Endodermal cell (in vitro differentiated cells): ENCODE data around the gene ABCC5. TPM values are rescaled to one million over a fixed set of nuclear protein-coding genes. Genes with fewer than 3 reads are reported as not detected.
A peak's percentile ranks its signal among the peaks of the same experiment; 100 is the strongest.
"Not testable (repeated sequence)": the region's sequence is repeated elsewhere in the genome, so short reads cannot be mapped to it uniquely, and the experiment has no call there.

ENCODE experiments used
- DNase-seq: peaks from one replicate; pipeline ENCODE4 v3.0.0-alpha.2; 2017
- H3K27ac ChIP-seq: 2 replicates; pipeline ENCODE4 v1.5.1; 2013; ENCODE audit warnings: mild to moderate bottlenecking, low read depth, low read length, moderate library complexity
- H3K27me3 ChIP-seq: 2 replicates; pipeline ENCODE4 v1.6.1; 2013; ENCODE audit warnings: mild to moderate bottlenecking, low read length, moderate library complexity; ENCODE audit not compliant: insufficient read depth, control insufficient read depth, poor library complexity, severe bottlenecking
- H3K36me3 ChIP-seq: 2 replicates; pipeline ENCODE4 v1.7.0; 2013; ENCODE audit warnings: mild to moderate bottlenecking, low read length, moderate library complexity; ENCODE audit not compliant: control insufficient read depth, insufficient read depth
- H3K4me1 ChIP-seq: one replicate; pipeline ENCODE4 v1.7.0; 2013; ENCODE audit warnings: low read length; ENCODE audit not compliant: control insufficient read depth, insufficient read depth
- H3K4me3 ChIP-seq: 2 replicates; pipeline ENCODE4 v1.5.1; 2013; ENCODE audit warnings: mild to moderate bottlenecking, low read length, moderate library complexity
- H3K9ac ChIP-seq: 2 replicates; pipeline ENCODE4 v1.6.1; 2013; ENCODE audit warnings: mild to moderate bottlenecking, low read length, moderate library complexity; ENCODE audit not compliant: poor library complexity, severe bottlenecking; ENCODE audit errors: extremely low read depth
- H3K9me3 ChIP-seq: 2 replicates; pipeline ENCODE4 v1.6.1; 2013; ENCODE audit warnings: mild to moderate bottlenecking, low read length, moderate library complexity; ENCODE audit not compliant: control insufficient read depth
- H3K27ac Mint-ChIP-seq: 2 replicates; pipeline ENCODE4 v1.8.0; 2020; ENCODE audit warnings: mixed read lengths
- H3K27me3 Mint-ChIP-seq: 2 replicates; pipeline ENCODE4 v1.8.0; 2021; ENCODE audit warnings: mild to moderate bottlenecking, mixed read lengths; ENCODE audit not compliant: insufficient read depth
- H3K36me3 Mint-ChIP-seq: 2 replicates; pipeline ENCODE4 v1.8.0; 2020; ENCODE audit warnings: low read depth, mixed read lengths
- H3K4me1 Mint-ChIP-seq: 2 replicates; pipeline ENCODE4 v1.8.0; 2020; ENCODE audit warnings: mixed read lengths
- H3K4me3 Mint-ChIP-seq: 2 replicates; pipeline ENCODE4 v1.8.0; 2020; ENCODE audit warnings: mild to moderate bottlenecking, moderate library complexity, mixed read lengths
- H3K9me3 Mint-ChIP-seq: 2 replicates; pipeline ENCODE4 v1.8.0; 2020; ENCODE audit warnings: mild to moderate bottlenecking, mixed read lengths
- CTCF ChIP-seq: fragments of 200-600 bp; sonication (generic); conservative IDR thresholded peaks from 2 replicates; pipeline ENCODE4 v1.5.0; 2021; ENCODE audit warnings: antibody characterized with exemption, mild to moderate bottlenecking
- WGBS, 2 experiments: methylation state at CpG; one replicate each; pipeline versions ENCODE4 v1.1.5 to v1.1.7; 2013; ENCODE audit warnings: missing lambda C conversion rate in 2 of 2, mixed read lengths in 1 of 2; ENCODE audit not compliant: insufficient coverage in 1 of 2, insufficient read length in 1 of 2; 5-methylcytosine and 5-hydroxymethylcytosine counted together
- total RNA-seq, 2 donors: library from RNA; stranded (reverse); fragmentation: NEBNext Ultra II Directional in 1 of 2; extraction: Animal tissue kit (Norgen Biotek cat#: 25700) in 1 of 2; gene quantifications; 2 replicates in 1 of 2; 3 replicates in 1 of 2; pipeline ENCODE4 v1.2.1, GENCODE V29; 2021

Gene ABCC5
- total RNA-seq, 2 donors from 2014 or later, result 32.8 to 35.7 TPM

DNA sequence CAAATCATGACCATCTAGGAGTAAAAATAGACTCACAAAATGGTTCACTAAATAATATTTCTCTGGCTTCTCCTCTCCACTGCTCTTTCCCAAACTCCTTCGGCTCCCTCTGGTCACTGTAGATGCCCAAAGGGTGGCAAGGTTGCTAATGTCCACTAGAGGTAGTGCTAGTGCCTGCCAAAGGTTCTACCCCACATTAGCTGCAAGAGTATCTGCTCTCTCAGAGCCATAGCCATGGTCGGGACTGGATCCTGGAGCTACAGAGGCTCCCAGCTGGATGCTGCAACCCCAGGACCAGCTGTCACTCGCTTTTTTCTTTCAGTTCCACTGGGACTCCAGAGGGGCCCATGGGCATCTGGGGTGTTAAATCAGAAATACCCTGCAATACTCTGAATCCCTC is 22.3 kb upstream of the ABCC5 start:
- H3K9me3 Mint-ChIP-seq, result no peaks in the 10 kb centered on the region
- peaks cover 6% of the 10 kb centered on the region for H3K27me3 Mint-ChIP-seq
- Histone ChIP-seq H3K9ac (no peak overlapping the region), H3K27me3 (no peaks in the 10 kb centered on the region), H3K27ac (no peak overlapping the region), H3K9me3 (no peaks in the 10 kb centered on the region), H3K4me3 (no peak overlapping the region), H3K4me1 (no peaks in the 10 kb centered on the region), H3K36me3 (no peaks in the 10 kb centered on the region)
- WGBS, 2 experiments, result 41 to 69% methylated on average over 2 to 3 of the region's 3 CpGs
- DNase-seq, result peak; percentile 80
- peak; percentile 77 for TF ChIP-seq CTCF
- H3K4me1 Mint-ChIP-seq, result no peaks in the 10 kb centered on the region
- H3K36me3 Mint-ChIP-seq, result no peaks in the 10 kb centered on the region
- no peak overlapping the region for H3K4me3 Mint-ChIP-seq
- H3K27ac Mint-ChIP-seq, result no peak overlapping the region

- Histone ChIP-seq H3K27me3 (no peaks in the 10 kb centered on the region), H3K27ac (no peak overlapping the region), H3K4me3 (no peak overlapping the region), H3K9me3 (no peaks in the 10 kb centered on the region), H3K9ac (no peak overlapping the region), H3K4me1 (no peaks in the 10 kb centered on the region), H3K36me3 (no peaks in the 10 kb centered on the region)
- H3K27me3 Mint-ChIP-seq, result peaks cover 6% of the 10 kb centered on the region
- TF ChIP-seq CTCF, result no peak
- no peak overlapping the region for H3K27ac Mint-ChIP-seq
- DNase-seq, result no peak
- H3K9me3 Mint-ChIP-seq, result no peaks in the 10 kb centered on the region
- H3K4me1 Mint-ChIP-seq, result no peaks in the 10 kb centered on the region
- H3K36me3 Mint-ChIP-seq, result no peaks in the 10 kb centered on the region
- 91 to 93% methylated on average over 4 to 5 of the region's 5 CpGs for WGBS, 2 experiments
- H3K4me3 Mint-ChIP-seq, result no peak overlapping the region
These were observed 21.7 kb upstream of the ABCC5 start for GRCh38 chr3:184039414-184039813.

DNA sequence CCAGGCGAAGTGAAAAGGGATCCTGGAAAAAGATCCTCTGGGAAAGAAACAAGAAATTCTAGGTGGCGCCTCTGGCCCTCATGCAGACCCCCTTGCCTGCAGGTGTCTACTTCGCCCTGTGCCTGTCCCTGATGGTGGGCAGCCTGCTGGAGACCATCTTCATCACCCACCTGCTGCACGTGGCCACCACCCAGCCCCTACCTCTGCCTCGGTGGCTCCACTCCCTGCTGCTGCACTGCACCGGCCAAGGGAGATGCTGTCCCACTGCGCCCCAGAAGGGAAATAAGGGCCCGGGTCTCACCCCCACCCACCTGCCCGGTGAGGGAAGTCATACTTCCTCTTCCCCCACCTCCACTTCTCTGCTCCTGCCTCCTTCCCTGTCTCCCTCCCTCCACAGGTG is 20.6 kb upstream of the ABCC5 start:
- WGBS, 2 experiments, result 93 to 100% methylated on average over 1 to 9 of the region's 9 CpGs
- H3K4me3 ChIP-seq, H3K27ac Mint-ChIP-seq, H3K36me3 Mint-ChIP-seq, DNase-seq, H3K9ac ChIP-seq, H3K4me1 ChIP-seq, H3K36me3 ChIP-seq, H3K27ac ChIP-seq, H3K4me1 Mint-ChIP-seq, H3K4me3 Mint-ChIP-seq, H3K27me3 ChIP-seq, H3K9me3 ChIP-seq, H3K27me3 Mint-ChIP-seq, H3K9me3 Mint-ChIP-seq: not testable (repeated sequence)

DNA sequence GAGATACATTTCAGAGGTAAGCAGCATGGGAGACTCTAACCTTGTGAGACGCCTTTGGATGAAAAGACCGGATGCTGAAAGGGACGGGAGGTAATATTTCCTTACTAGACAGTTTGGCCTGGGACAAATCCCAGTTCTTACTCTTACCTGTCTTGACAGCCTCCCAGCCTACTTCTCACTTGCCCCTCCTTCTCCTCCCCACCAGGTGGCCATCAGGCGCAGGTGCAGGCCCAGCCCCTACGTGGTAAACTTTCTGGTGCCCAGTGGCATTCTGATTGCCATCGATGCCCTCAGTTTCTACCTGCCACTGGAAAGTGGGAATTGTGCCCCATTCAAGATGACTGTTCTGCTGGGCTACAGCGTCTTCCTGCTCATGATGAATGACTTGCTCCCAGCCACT is 20.1 kb upstream of the ABCC5 start:
- WGBS, 2 experiments, result 74 to 79% methylated on average over 6 to 7 of the region's 7 CpGs
- Histone ChIP-seq H3K4me3 (no peak overlapping the region), H3K27me3 (no peaks in the 10 kb centered on the region), H3K4me1 (no peaks in the 10 kb centered on the region), H3K27ac (no peak overlapping the region), H3K9ac (no peak overlapping the region), H3K9me3 (no peaks in the 10 kb centered on the region), H3K36me3 (no peaks in the 10 kb centered on the region)
- peak; percentile 61 for TF ChIP-seq CTCF
- H3K36me3 Mint-ChIP-seq, result no peaks in the 10 kb centered on the region
- no peaks in the 10 kb centered on the region for H3K4me1 Mint-ChIP-seq
- no peaks in the 10 kb centered on the region for H3K9me3 Mint-ChIP-seq
- DNase-seq, result peak; percentile 52
- peaks cover 6% of the 10 kb centered on the region for H3K27me3 Mint-ChIP-seq
- no peak overlapping the region for H3K27ac Mint-ChIP-seq
- no peak overlapping the region for H3K4me3 Mint-ChIP-seq
